K562 (cell line): ENCODE results near the gene IFT122. TPM values are rescaled to one million over a fixed set of nuclear protein-coding genes. Genes with fewer than 3 reads are reported as not detected.

Experiments
- ATAC-seq: fragments of 200-7000 bp; cut with Tn5 transposase; 3 replicates; pipeline ENCODE4 v1.9.1; 2020; ENCODE audit warnings: moderate library complexity
- BruUV-seq: library from RNA; stranded (reverse); fragments of 400-500 nt; replicated peaks from 2 replicates; lab custom pipeline; 2021; lab: Mats Ljungman, UMichigan
- CTCF ChIA-PET: fragments of 300-600 bp; formaldehyde crosslinking; extraction: SDS; loops from one replicate; lab custom pipeline; 2021; ENCODE audit warnings: low intra/inter-chr PET ratio; lab: Yijun Ruan, JAX
- POLR2A ChIA-PET: fragments of 300-600, 350-650 bp; sonication (Branson Sonifier 250); formaldehyde crosslinking; extraction: SDS; loops from one replicate; lab custom pipeline; 2021; ENCODE audit warnings: antibody characterized with exemption, inconsistent platforms; lab: Yijun Ruan, JAX
- DNase-seq, 4 experiments: peaks; one replicate each; pipeline versions ENCODE4 v3.0.0 to v3.0.0-alpha.2; 2011 to 2018; ENCODE audit warnings: low spot score in 3 of 4, mixed read lengths in 3 of 4; ENCODE audit errors: extremely low read depth in 1 of 4
- FAIRE-seq: peaks from 2 replicates; lab custom pipeline; 2011; peaks lifted over from hg19 to GRCh38; lab: Jason Lieb, UNC
- H2AFZ ChIP-seq: 2 replicates; pipeline ENCODE4 v1.6.0; 2011; ENCODE audit warnings: low read depth, low read length, control low read depth, inconsistent platforms
- H3K27ac ChIP-seq: fragments of 200-600 bp; 3 replicates; pipeline ENCODE4 v1.8.0; 2011; ENCODE audit warnings: low read depth, mild to moderate bottlenecking, control low read depth, inconsistent platforms, low read length, moderate library complexity, mixed read lengths; ENCODE audit errors: extremely low read depth
- H3K27me3 ChIP-seq, 2 experiments: fragments of 300-600 bp in 1 of 2; 2 replicates in 1 of 2; 3 replicates in 1 of 2; pipeline versions ENCODE4 v1.6.0 to v1.8.0; 2011; ENCODE audit warnings: inconsistent platforms in 2 of 2, low read length in 2 of 2, mild to moderate bottlenecking in 1 of 2, mixed read lengths in 1 of 2, moderate library complexity in 1 of 2; ENCODE audit not compliant: control insufficient read depth in 2 of 2, insufficient read depth in 2 of 2
- H3K36me3 ChIP-seq: fragments of 300-600 bp; 3 replicates; pipeline ENCODE4 v1.8.0; 2011; ENCODE audit warnings: mild to moderate bottlenecking, low read length, inconsistent platforms; ENCODE audit not compliant: control insufficient read depth, insufficient read depth
- H3K4me1 ChIP-seq, 2 experiments: fragments of 200-600 bp in 1 of 2; replicated peaks in 1 of 2; 2 replicates in 1 of 2; 3 replicates in 1 of 2; pipeline versions ENCODE4 v1.5.1 to v1.8.0; 2011; ENCODE audit warnings: inconsistent platforms in 2 of 2, low read length in 2 of 2, mild to moderate bottlenecking in 1 of 2, mixed read lengths in 1 of 2, moderate library complexity in 1 of 2; ENCODE audit not compliant: control insufficient read depth in 2 of 2, insufficient read depth in 2 of 2
- H3K4me2 ChIP-seq: 2 replicates; pipeline ENCODE4 v1.6.1; 2011; ENCODE audit warnings: low read length, control low read depth, inconsistent platforms, mixed read lengths; ENCODE audit not compliant: insufficient read depth
- H3K4me3 ChIP-seq: fragments of 200-600 bp; sonication (generic), shearing (Covaris generic); 2 replicates; pipeline ENCODE4 v1.5.1; 2016; ENCODE audit warnings: control low read depth, inconsistent platforms
- H3K79me2 ChIP-seq: fragments of 200-600 bp; 3 replicates; pipeline ENCODE4 v1.8.0; 2011; ENCODE audit warnings: low read length, inconsistent platforms; ENCODE audit not compliant: control insufficient read depth, insufficient read depth
- H3K9ac ChIP-seq, 2 experiments: 2 replicates each; pipeline versions ENCODE4 v1.6.0 to v1.6.1; 2011; ENCODE audit warnings: low read depth in 2 of 2, low read length in 2 of 2, control low read depth in 1 of 2, inconsistent platforms in 1 of 2, mild to moderate bottlenecking in 1 of 2, mixed read lengths in 1 of 2; ENCODE audit not compliant: insufficient read depth in 1 of 2
- H3K9me1 ChIP-seq: one replicate; pipeline ENCODE4 v1.6.0; 2011; ENCODE audit warnings: inconsistent platforms, mild to moderate bottlenecking, low read length, moderate library complexity; ENCODE audit not compliant: control insufficient read depth, insufficient read depth
- H3K9me3 ChIP-seq: replicated peaks from 2 replicates; pipeline ENCODE4 v1.5.1; 2011; ENCODE audit warnings: low read depth, low read length, inconsistent platforms; ENCODE audit not compliant: control insufficient read depth, insufficient read depth
- H4K20me1 ChIP-seq: replicated peaks from 2 replicates; pipeline ENCODE4 v1.6.1; 2011; ENCODE audit warnings: low read length, inconsistent platforms, mixed read lengths; ENCODE audit not compliant: control insufficient read depth, insufficient read depth
- BRCA1 ChIP-seq, 2 experiments: fragments of 450-650 bp in 1 of 2; sonication (generic) in 1 of 2; formaldehyde crosslinking in 1 of 2; IDR thresholded peaks; 2 replicates each; pipeline versions ENCODE4 v1.5.0 to v1.6.1; 2017 to 2020; ENCODE audit warnings: mild to moderate bottlenecking in 1 of 2, missing genetic modification reagents in 1 of 2
- ELF1 ChIP-seq: fragments of 200-800 bp; sonication (Bioruptor generic); IDR thresholded peaks from 2 replicates; pipeline ENCODE4 v1.6.1; 2016; ENCODE audit warnings: missing genetic modification characterization, missing compliant biosample characterization
- ERF ChIP-seq: fragments of 450-650 bp; formaldehyde crosslinking; IDR thresholded peaks from 2 replicates; pipeline ENCODE4 v1.4.0; 2020; ENCODE audit warnings: mild to moderate bottlenecking, mixed read lengths
- ETV5 ChIP-seq: sonication (generic); formaldehyde crosslinking; IDR thresholded peaks from 2 replicates; pipeline ENCODE4 v1.4.0; 2020; ENCODE audit warnings: low read depth, mild to moderate bottlenecking, missing genetic modification reagents
- KAT7 ChIP-seq: sonication (generic); formaldehyde crosslinking; IDR thresholded peaks from 2 replicates; pipeline ENCODE4 v1.8.0; 2022; ENCODE audit warnings: missing genetic modification reagents, mild to moderate bottlenecking, borderline replicate concordance
- LCOR ChIP-seq: sonication (generic); formaldehyde crosslinking; IDR thresholded peaks from 2 replicates; pipeline ENCODE4 v1.8.0; 2022; ENCODE audit warnings: mild to moderate bottlenecking, missing genetic modification reagents
- PML ChIP-seq: IDR thresholded peaks from 2 replicates; pipeline ENCODE4 v1.6.1; 2012; ENCODE audit warnings: low read length, inconsistent platforms
- WGBS: fragments of 100-300 bp; shearing (Covaris generic); methylation state at CpG from one replicate; pipeline ENCODE4 v1.1.6; 2016; ENCODE audit warnings: low coverage, mixed read lengths; ENCODE audit not compliant: insufficient coverage; ENCODE audit errors: missing lambda C conversion rate; 5-methylcytosine and 5-hydroxymethylcytosine counted together
- in situ Hi-C: fragments of 300-500 bp; cut with MboI; formaldehyde crosslinking; loops from 4 replicates; pipeline ENCODE4 v1.15.0; 2018; ENCODE audit warnings: inconsistent platforms, mixed read lengths
- intact Hi-C: fragments of 100-400 bp; cut with micrococcal nuclease; formaldehyde crosslinking; loops from 2 replicates; pipeline ENCODE4 v1.14.2; 2022
- polyA plus RNA-seq, 8 experiments: library from polyadenylated mRNA; depleted of rRNA in 4 of 8; stranded (reverse) in 5 of 8; unstranded in 3 of 8; fragments of >200 nt; fragmentation: Nextera tagmentation in 2 of 8; fragmentation: Illumina TruSeq in 1 of 8; extraction: Ambion mirVana in 2 of 8; extraction: Trizol in 1 of 8; gene quantifications; 2 replicates each; pipeline versions ENCODE4 v1.2.1 to v1.2.3, GENCODE V29; 2011 to 2014; ENCODE audit warnings: inconsistent platforms in 1 of 8, missing spikeins in 1 of 8
- total RNA-seq, 7 experiments: library from RNA; depleted of rRNA in 6 of 7; stranded (reverse); fragments of >200 nt in 6 of 7; fragmentation: Illumina TruSeq in 2 of 7; extraction: Trizol in 2 of 7; gene quantifications; 2 replicates each; pipeline versions ENCODE4 v1.2.1 to v1.2.3, GENCODE V29; 2011 to 2021; ENCODE audit warnings: low replicate concordance in 1 of 7
- TF ChIP-seq, protein P1 (sequence below): fragments of 200-800 bp; sonication (Bioruptor generic); IDR thresholded peaks from 2 replicates; pipeline ENCODE4 v1.6.1; 2017; ENCODE audit warnings: missing genetic modification characterization, missing compliant biosample characterization
- TF ChIP-seq, protein P2 (sequence below): sonication (generic); formaldehyde crosslinking; IDR thresholded peaks from 2 replicates; pipeline ENCODE4 v1.8.0; 2023; ENCODE audit warnings: mild to moderate bottlenecking, missing genetic modification reagents
- TF ChIP-seq, protein P3 (sequence below): fragments of 450-650 bp; IDR thresholded peaks from 2 replicates; pipeline ENCODE4 v1.6.1; 2016; ENCODE audit warnings: borderline replicate concordance

IFT122 gene
- total and polyA plus RNA-seq, 9 of the 15 experiments (the other 6 are each of a cell fraction or from before 2014, with no cell fraction given) = 2.4 to 11.5 (median 7.7) TPM

DNA sequence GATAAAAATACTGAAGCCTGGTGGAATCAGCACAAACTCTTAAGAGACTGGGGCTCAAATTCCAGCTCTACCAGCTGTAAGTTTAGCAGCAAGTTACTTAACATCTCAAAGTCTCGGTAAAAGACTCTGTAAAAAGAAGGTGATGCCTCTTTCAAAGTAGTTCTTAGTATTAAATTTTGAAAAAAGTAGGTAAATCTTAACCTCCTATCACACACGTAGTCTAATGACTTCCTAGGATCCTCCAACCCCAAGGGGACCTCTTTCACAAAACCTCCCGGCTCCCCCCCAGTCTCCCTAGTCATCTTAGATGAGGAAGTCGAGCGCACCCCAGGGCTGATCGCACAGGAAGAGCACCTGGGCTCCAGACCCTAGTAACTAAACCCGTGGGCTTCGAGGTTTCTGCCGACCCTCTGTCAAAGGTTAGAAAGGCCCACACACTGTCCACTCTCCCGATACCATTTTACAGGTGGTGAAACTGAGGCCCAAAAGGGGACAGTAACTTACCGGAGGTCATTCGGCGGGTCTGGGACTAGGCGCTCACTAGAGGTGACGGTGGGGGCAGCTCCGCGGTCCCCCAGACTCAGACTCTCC lies 703 bp upstream of the IFT122 start:
- intact Hi-C loops = loop anchor here (5.0 kb wide), 3 partner anchors 42 to 112 kb away; no protein-coding TSS in a partner anchor
- H3K9me3 ChIP-seq = no peaks in the 10 kb centered on the region
- H2AFZ ChIP-seq = peak overlapping the region; percentile 76
- BruUV-seq = TSS peak; percentile 55
- H3K4me2 ChIP-seq = peak overlapping the region; percentile 88
- 0% methylated on average over 17 of the region's 17 CpGs for WGBS
- H3K79me2 ChIP-seq = peaks cover 87% of the 10 kb centered on the region
- ATAC-seq = peak; percentile 35
- no peak for FAIRE-seq
- DNase-seq = peak; percentile 28 to 67 (median 48)
- H3K9ac ChIP-seq = peak overlapping the region; percentile 83 to 95
- peak overlapping the region; percentile 76 for H3K4me3 ChIP-seq
- no peaks in the 10 kb centered on the region for H4K20me1 ChIP-seq
- H3K36me3 ChIP-seq = peaks cover 38% of the 10 kb centered on the region
- CTCF ChIA-PET = interaction anchor here (0.6 kb wide), 1 partner anchor 23 kb away, joined by 3 read pairs; no protein-coding TSS in a partner anchor
- POLR2A ChIA-PET = interaction anchor here (0.6 to 5.3 kb wide), 13 partner anchors 10 to 285 kb away, joined by 3 to 67 read pairs (median 4); partner anchors contain the start of gene EFCAB12
- peaks cover 7 to 38% of the 10 kb centered on the region in 2 experiments for H3K4me1 ChIP-seq
- H3K27ac ChIP-seq = peak overlapping the region; percentile 81
- in situ Hi-C loops = no loop called here
- H3K9me1 ChIP-seq = no peaks in the 10 kb centered on the region
- H3K27me3 ChIP-seq = no peaks in the 10 kb centered on the region
- TF ChIP-seq KAT7 (CRISPR knock-in tag) (peak; percentile 76; the same call in 1 of the 2 replicates), LCOR (CRISPR knock-in tag) (0 out of 2 replicates have a peak, but pooled peaks have one; percentile 51), PML (peak; percentile 69; the same call in 1 of the 2 replicates), ETV5 (CRISPR knock-in tag) (0 out of 2 replicates have a peak, but pooled peaks have one; percentile 34), ELF1 (tag) (0 out of 2 replicates have a peak, but pooled peaks have one; percentile 37), BRCA1 (IDR thresholded peaks at IDR 0.05) (no peak), BRCA1 (CRISPR knock-in tag; IDR thresholded peaks at IDR 0.05) (no peak), ERF (CRISPR knock-in tag) (0 out of 2 replicates have a peak, but pooled peaks have one; percentile 53)
- TF ChIP-seq, protein P1, sequence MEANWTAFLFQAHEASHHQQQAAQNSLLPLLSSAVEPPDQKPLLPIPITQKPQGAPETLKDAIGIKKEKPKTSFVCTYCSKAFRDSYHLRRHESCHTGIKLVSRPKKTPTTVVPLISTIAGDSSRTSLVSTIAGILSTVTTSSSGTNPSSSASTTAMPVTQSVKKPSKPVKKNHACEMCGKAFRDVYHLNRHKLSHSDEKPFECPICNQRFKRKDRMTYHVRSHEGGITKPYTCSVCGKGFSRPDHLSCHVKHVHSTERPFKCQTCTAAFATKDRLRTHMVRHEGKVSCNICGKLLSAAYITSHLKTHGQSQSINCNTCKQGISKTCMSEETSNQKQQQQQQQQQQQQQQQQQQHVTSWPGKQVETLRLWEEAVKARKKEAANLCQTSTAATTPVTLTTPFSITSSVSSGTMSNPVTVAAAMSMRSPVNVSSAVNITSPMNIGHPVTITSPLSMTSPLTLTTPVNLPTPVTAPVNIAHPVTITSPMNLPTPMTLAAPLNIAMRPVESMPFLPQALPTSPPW = 0 out of 2 replicates have a peak, but pooled peaks have one; percentile 18
- TF ChIP-seq, protein P2, sequence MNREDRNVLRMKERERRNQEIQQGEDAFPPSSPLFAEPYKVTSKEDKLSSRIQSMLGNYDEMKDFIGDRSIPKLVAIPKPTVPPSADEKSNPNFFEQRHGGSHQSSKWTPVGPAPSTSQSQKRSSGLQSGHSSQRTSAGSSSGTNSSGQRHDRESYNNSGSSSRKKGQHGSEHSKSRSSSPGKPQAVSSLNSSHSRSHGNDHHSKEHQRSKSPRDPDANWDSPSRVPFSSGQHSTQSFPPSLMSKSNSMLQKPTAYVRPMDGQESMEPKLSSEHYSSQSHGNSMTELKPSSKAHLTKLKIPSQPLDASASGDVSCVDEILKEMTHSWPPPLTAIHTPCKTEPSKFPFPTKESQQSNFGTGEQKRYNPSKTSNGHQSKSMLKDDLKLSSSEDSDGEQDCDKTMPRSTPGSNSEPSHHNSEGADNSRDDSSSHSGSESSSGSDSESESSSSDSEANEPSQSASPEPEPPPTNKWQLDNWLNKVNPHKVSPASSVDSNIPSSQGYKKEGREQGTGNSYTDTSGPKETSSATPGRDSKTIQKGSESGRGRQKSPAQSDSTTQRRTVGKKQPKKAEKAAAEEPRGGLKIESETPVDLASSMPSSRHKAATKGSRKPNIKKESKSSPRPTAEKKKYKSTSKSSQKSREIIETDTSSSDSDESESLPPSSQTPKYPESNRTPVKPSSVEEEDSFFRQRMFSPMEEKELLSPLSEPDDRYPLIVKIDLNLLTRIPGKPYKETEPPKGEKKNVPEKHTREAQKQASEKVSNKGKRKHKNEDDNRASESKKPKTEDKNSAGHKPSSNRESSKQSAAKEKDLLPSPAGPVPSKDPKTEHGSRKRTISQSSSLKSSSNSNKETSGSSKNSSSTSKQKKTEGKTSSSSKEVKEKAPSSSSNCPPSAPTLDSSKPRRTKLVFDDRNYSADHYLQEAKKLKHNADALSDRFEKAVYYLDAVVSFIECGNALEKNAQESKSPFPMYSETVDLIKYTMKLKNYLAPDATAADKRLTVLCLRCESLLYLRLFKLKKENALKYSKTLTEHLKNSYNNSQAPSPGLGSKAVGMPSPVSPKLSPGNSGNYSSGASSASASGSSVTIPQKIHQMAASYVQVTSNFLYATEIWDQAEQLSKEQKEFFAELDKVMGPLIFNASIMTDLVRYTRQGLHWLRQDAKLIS (CRISPR knock-in tag) = 0 out of 2 replicates have a peak, but pooled peaks have one; percentile 50
- TF ChIP-seq, protein P3, sequence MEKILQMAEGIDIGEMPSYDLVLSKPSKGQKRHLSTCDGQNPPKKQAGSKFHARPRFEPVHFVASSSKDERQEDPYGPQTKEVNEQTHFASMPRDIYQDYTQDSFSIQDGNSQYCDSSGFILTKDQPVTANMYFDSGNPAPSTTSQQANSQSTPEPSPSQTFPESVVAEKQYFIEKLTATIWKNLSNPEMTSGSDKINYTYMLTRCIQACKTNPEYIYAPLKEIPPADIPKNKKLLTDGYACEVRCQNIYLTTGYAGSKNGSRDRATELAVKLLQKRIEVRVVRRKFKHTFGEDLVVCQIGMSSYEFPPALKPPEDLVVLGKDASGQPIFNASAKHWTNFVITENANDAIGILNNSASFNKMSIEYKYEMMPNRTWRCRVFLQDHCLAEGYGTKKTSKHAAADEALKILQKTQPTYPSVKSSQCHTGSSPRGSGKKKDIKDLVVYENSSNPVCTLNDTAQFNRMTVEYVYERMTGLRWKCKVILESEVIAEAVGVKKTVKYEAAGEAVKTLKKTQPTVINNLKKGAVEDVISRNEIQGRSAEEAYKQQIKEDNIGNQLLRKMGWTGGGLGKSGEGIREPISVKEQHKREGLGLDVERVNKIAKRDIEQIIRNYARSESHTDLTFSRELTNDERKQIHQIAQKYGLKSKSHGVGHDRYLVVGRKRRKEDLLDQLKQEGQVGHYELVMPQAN = 0 out of 2 replicates have a peak, but pooled peaks have one; percentile 31
